Activated T-cell treated with anti-CD3 and anti-CD28 coated beads, Interleukin-2, amount 50 U/mL, for 1 hour (primary cell): Measurements from ENCODE around the gene CEP63.

Experiments
- DNase-seq: peaks from one replicate; pipeline ENCODE4 v3.0.0-alpha.2; 2020

CEP63 gene

DNA sequence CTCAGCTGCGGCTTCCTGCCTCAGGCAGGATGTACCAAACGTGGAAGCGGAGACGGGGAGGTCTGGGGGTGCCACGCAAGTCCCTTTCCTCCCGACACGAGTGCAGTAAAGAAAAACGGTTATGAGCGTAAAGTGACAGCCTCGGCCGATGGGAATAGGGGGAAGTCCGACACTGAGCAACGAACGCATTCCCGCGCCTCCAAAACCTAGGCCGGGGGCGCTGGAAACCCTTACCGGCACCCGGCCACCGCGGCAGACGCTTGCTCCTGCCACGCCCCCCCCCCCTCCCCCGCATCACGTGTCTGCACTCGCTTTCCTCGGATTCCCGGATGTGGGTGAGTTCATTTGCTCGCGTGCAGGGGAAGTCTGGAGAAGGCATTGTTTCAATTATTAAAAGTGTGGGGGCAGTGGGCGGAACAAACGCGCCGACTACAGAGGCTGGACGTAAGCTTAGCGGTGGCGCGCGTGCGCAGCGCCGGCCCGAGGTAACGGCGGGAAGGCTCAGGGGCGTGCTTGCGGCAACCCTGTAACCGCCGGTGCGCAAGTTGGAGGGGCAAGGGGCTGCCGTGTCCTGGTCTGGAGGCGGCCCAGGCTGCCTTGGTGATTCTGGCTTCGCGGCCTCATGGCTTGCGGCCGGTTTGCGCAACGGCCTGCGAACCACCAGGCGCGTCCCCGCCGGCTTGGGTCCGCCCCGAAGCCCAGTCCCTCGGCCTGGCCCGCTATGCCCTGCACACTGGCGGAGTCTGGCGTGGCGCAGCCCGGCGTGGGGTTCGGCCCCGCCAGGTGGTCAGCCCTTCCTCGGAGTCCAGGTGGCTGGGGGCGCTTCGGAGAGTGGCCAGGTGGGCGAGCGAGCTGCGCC lies at the start of gene CEP63, which contains the start of gene ANAPC13:
Gene CEP63 (plus strand): TSS at position 340 of the 859 bp plus-strand sequence. CDS start 9,264 bp downstream, outside the sequence.
Gene ANAPC13 (minus strand): TSS at position 268 of the 859 bp plus-strand sequence. CDS start 3,081 bp downstream, outside the sequence.
- DNase-seq: peak; percentile 91

DNA sequence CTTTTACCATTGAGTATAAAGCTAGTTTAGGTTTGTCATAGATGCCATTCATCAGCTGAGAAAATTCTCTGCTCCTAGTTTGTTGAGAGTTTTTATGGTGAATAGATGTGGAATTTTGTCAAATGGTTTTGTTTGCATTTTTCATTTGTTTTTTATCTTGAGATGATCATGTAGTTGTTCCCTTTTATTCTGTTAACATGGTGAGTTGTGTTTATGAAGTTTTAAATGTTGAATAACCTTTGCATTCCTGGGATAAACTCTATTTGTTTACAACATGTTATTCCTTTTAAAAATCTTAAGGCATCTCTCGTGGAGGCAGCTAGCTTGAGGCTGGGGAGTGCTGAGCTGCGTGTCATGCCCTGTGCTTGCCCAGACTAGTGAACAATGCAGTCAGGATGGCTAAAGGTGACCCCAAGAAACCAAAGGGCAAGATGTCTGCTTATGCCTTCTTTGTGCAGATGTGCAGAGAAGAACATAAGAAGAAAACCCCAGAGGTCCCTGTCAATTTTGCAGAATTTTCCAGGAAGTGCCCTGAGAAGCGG lies 48.6 kb upstream of the CEP63 start:
- DNase-seq: no peak

DNA sequence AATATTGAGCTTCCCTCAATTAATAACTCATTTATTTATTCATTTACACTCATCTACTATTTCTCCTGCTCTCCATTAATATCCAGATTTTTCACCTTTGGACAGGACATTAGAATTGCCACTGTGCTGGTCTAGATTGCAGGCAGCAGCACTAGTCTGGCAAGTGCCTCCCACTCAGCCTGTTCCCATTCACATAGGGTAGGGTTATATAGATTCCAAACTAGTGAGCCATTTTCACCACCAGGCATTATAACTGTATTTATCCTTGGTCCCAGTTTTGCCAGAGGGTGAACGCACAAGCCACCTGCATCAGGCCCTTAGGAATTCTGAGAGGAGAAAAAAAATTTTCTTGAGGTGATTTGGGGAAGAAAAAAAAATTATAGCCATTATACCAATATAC lies 44.5 kb upstream of the CEP63 start:
- no peak for DNase-seq

DNA sequence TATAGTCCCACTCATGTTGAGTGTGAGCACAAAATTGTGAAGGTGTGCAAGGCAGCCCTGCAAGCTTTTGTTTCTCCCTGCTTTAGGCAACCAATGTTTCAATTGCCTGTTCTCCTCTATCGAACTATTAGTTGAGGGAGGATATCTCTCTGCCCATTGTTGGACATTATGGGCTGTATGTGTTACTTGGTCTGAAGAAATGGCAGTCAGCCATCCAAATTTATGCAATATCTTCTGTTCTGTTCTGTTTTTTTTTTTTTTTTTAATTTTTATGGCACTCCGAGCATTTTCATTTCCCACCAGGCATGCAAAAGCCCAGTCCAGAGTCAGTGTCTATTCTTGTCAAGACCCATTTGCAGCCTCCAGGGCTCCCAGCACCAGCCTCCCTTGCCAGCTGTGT lies 44.0 kb upstream of the CEP63 start:
- no peak for DNase-seq

DNA sequence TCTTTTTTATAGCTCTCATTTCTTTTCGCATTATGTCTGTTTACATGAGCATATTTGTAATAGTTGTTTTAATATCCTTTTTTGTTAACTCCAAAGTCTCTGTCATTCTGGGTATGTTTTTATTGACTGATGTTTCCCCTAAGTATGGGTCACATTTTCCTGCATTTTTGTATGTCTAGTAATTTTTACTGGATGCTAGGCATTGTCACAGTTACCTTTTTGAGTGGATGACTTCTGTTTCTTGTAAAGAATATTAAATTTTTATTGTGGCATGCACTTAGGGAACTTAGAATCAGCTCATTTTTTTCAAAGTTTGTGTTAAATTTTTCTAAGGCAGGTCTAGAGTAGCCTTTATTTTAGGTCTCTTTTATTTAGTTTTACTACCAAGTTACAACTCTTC lies 40.8 kb upstream of the CEP63 start:
- DNase-seq: no peak

DNA sequence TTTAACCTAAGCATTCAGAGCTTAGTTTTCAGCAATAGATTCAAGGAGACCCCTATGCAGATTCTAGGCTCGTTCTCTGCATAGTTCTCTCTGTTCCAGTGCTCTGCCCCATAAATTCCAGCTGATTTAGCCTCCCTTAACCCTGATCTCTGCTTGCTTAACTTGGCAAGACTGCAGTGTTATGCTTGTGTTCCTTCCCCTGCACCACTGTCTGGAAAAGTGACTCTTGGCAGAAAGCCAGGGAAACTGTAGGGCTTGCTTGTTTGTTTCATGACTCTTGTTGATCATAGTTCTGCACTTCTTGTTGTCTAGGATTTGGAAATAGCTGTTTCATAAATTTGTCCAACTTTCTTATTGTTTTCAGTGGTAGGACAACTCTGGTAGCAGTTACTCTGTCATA lies 40.2 kb upstream of the CEP63 start:
- no peak for DNase-seq

DNA sequence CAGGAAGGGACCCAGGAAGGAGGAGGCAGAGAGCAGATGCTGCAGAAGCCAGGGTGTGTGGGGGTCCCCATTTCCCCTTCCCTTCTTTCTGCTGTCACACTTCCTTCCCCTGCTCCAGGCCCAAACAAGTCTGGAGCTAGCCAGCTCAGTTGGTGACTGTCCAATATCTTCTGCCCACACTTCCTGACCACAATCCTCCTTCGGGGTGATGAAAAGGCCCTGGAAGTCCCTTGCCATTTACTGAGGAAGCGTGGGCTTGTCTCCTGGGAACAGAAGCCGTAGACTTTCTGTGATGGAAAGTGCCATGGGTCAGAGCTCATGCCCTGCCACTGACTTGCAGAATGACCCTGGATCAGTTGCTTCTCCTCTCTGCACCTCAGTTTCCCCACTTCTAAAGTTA lies 39.1 kb upstream of the CEP63 start:
- no peak for DNase-seq

DNA sequence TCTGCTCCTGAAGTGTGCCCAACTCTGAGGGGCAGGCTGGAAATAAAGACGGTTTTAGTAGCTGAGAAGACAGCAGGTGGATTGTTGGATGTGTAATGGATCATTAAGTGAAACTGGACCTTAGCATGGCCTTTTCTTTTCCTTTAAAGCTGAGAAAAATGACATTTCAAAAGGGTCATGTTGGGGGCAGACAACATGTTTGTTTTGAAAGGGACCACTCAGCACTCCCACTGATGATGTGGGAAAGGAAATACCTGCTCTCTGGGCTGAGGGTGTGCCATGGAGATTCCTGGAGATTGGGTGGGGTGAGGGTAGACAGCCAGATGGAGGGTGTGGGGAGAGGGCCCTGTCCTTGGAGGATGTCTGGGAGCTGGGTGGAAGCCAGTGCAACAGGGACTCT lies 38.5 kb upstream of the CEP63 start:
- no peak for DNase-seq

DNA sequence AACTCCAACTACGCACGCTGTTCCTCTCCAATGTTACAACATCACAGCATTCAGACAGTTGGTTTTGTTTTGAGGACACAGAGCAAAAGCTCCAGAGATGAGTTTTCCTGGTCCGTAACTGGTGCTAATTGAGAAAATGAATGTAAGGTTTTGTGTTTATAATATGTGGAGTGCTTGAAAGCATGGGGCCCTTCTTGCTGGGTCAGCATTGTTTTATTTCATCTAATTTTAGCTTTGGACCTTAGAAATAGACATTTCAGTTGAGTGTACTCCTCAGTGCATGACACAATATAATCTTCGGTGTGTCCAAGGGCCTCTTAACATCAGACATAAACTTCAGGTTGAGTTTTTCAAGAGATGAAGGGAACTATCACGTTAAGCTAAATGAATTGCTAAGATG lies 37.2 kb upstream of the CEP63 start:
- DNase-seq: no peak

DNA sequence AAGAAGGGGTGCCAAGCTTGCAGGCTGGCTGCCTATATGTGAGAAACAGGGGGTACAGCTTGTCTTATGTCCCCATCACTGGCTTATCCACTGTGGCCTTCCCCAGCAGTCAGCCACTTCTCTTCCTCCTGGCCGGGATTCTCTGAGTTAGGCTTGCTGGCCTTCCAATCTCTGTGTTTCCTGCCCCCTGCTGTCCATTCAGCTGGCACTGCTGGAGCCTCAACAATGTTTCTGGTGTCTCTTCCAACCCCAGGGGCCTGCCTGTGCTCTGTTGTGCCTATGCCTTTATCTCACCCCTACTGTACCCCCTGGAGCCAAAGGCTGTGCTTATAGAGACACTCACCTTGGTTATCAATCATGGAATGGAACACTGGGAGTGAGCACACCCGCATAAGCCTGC lies 36.6 kb upstream of the CEP63 start:
- no peak for DNase-seq

DNA sequence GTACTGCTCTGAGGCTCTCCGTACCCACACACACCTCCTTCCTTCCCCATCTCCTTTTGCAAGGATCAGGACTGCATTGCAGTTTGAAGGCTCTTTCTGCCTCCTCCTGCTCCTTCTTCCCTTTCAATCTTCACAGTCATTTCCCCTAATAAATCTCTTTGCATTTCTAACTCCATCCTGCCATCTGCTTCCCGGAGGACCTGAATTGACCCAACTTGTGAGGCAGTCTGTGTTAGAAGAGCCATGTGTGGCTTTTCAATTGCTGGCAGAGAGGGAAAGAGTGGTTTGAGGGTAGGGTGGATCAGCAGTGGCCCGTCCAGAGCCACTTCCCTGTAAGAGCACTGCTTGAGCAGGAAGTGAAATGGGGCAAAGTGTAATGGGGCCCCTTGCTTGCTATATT lies 35.9 kb upstream of the CEP63 start:
- DNase-seq: no peak

DNA sequence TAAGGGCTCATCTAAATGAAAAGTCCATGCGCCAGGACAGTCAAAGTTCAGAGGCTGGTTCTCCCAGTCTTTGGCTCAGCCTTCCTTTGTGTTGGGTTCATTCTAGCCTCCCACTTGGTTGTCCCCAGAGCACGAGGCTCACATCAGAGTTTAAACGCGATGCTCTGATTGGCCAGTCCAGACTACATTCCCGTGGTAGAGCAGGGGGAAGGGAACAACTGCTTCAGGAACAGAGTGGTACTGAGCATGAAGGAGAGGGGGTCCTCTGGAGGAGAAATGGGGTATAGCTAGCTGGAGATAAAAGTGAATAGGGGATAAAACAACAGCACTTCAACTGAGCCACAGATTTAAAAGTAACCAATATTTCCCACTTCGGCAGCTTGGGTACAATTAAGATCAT lies 32.2 kb upstream of the CEP63 start:
- DNase-seq: no peak

DNA sequence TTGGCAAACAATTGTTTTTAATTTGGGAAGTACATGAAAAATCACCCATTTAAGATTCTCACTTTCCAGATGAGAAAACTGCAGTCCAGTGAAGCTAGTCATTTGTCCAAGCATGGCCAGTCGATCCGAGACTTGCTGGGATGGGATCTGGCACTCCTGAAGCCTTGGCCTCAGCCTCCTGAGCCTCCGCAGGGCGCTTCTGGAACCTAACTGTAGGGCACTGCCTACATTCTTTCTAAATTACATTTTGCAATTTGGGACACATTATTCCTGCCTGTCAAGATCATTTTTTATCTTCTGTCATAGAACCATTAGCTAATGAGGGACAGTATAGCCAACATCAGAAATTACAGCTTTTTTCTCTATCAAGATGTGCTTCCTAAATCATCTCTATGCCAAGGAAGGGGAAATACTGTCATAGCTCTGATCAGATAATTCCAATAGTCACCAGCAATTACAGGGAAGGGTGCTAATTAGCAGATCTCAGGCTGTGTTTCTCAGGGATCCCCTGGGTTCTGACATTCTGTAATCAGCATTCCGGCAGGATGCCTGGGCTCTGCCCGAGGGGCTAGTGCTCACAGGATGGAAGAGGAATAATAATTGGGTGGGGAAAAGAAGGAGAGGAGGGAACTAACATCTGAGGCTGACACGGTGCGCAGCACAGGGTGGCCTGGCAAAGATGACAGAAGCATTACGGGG lies 28.3 kb upstream of the CEP63 start:
- DNase-seq: no peak

DNA sequence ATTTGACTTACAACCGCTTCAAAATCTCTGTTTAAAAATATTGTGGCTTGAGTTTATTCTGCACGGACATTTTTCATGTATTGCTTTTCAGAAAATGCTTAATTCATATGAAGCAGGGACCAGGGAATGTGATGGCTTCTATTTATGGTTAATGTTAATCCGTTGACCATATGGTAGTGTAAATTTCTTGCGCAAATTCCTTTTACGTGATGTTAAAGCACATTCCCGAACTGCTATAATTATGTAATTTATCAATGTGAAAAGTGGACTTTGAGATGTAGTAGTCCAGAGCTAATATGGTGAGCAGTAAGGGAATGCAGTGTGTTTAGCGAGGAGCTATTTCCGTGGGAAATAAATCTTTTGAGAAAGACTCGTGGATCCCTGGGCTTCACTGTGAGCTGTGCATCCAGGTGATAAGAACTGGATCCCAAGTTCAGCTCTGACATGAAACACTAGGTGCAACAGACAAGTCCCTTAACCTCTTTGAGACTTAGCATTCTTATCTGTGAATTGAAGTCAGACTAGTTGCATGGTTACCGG lies 27.4 kb upstream of the CEP63 start:
- DNase-seq: no peak

DNA sequence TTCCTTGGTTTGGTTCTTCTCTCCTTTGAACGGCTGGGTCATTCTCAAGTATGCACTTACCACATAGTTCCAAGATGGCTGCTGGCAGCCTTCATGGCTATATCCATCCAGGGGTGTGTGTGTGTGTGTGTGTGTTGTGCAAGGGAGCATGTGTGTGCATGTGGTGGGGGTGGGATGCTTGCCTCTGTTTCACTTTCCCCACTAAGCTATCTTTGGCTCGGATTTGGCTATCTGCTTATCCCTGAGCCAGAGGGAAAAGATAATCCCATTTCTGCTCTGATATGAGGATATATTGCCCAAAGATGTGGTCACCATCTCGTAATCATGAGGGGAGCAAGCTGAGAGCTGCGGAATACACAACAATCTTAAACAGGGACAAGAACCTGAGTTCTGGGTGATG lies 26.3 kb upstream of the CEP63 start:
- no peak for DNase-seq

DNA sequence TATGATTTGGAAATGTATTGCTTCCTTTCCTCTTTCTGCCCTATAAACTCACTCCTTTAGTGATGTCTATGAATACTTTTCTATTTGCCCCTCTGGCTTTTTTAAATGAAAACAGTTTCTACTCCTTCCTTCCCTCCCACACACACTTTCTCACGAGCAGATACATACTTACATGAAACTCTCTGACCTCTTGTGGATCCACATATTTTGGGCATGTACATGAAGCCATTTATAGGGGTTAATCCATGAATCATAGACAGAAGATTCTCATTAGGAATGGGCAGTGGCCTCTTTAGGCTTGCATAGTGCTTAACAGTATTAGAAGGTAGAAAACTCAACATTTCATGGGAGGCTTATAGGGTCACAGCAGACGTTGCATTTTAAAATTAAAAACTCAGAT lies 24.9 kb upstream of the CEP63 start:
- DNase-seq: no peak

DNA sequence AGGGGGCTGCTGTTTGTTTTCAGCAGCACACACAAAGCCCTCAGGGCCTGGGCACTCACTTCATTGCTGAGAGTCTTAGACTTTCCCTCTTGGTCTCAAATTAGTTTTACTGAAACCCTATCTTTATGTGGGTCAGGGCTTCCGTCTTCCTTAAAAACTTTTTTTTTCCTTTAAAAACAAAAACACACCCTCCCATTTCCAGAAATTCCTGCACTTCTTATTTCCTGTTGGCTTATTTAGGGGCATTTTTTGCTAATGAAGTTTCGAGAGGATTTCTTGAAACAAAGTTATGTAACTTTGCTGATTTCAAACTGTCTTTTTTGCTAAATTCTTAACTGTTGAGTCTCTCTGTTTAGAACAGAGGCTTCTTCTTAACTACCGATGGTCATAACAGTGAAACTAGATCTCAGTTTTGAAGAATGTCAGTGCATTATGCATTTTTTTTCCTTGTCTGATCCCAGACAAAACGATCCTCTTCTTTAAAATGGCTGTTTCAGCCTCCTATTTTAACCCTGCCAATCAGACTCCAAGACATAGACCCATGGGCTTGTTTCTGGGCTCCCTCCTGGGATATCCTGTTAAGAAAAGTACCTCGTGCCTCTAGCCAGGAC lies 23.4 kb upstream of the CEP63 start:
- no peak for DNase-seq

DNA sequence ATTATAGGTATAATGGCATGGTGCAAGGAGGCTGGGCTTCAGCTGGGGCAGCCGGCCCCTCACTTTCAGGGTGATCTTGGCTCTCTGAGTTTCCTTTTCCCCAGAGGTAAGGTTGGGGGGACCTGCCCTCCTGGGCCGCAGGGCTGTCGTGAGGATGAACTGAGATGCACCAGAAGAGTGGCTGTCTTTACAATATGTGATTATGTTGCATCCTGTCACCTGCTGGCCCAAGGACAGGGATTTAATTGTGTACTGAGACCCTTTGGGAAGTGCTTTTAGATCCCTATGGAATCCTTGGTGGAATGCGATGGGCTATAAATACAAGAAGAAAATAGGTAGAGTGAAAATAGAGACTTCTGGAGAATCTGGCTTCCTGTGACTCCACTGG lies 22.2 kb upstream of the CEP63 start:
- no peak for DNase-seq

DNA sequence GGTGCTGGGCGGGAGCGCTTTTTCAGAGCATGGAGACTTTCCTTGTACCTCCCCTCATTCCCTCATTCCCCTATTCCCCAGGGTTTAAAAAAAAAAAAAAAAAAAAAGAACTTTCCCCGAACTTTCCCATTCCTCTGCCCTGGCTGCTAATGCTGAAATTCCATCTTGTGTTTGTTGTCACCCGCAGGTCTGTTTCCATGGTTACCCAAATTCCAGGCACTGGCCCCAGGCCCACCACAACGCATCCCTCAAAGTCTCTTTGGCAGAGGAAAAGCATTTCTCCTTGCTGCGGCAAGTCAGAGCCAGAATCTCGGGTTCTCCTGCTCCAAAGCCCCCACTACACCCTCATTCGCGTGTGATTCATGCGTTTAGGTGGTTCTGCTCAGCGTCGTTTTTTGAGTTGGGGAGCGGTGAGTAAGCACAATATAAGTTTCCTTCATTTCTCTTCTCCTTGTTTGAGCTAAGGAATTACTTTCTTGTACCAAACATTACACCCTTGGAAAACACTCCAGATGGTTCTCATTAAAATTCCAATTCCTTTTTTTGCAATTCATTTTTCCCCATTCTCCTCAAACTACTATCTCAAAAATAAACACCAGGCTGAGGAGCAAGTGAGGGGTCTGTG lies 21.7 kb upstream of the CEP63 start:
- no peak for DNase-seq

DNA sequence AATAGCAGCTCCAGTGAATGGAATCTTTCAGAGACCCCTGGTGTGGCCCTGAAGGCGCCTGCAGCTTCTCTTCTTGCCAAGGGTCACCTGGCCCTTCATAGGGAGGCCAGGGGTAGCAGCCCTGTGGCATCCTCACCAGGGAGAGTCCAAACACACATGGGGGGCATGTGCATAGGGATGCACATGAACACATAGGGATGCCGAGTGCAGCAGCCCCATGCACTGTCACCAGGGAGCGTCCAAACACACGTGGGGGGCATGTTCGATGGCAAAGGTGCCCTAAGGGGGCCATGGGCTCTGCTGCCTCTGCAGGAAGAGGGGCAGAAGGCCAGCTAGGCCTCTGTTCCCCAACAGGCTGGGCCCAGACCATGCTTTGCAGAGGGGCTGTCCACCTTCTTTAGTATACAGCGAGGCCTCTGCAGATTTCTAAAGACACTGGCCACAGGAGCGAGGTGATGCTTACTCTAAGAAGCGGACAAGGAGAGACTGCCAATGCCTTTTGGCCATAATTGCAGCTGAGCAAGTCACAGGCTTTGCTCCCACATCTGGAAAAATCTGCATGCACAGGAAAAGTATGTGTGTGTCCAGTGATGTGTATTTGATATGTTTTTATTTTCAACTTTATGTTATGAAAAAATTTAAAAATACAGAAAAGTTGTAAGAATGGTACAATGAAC lies 21.0 kb upstream of the CEP63 start:
- no peak for DNase-seq

DNA sequence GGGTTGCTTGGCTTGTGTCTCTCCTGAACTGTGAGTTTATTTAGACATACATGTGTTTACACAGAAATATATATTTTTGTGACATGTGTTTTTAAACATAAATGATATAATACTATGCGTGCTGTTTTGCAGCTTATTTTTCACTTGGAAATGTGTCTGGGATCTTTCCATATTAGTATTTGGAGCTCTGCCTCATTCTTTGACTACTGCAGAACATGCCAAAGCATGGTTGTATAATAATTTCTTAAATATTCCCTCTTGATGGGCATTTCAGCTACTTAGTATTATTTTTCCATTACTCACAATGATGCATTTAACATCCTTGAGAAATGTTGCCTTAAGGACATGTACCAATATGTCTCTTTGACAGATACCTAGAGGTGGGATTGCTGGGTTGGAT lies 19.5 kb upstream of the CEP63 start:
- DNase-seq: no peak

DNA sequence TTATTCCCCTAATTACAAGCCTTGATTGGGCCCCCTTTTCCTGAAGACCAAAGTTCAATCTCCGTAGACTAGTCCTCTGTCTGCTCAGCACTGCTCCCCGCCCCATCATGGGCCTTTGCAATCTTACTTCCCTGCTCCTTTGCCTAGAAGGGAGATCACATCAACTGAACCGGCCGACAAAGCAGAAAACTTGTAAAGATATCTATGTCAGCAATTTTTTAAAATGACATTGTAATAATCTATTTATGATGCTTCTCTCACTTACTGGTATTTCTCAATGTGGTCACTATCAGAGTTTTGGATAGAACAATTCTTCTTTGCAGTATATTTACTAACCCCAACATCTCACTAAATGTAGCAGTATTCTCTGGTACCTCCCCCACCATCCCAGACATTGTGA lies 17.3 kb upstream of the CEP63 start:
- DNase-seq: no peak
